ENCODE data around the gene HTT.

Gene HTT

GRCh38 chr4:3174371-3175338 lies 100.2 kb downstream of the HTT start:
- DNase-seq (ENCODE audit: low read depth, low spot score), result no peak
- Histone ChIP-seq H3K36me3 (ENCODE audit: control insufficient read depth, insufficient read depth, low read length) (peaks cover 15% of the 10 kb centered on the region), H3K4me1 (ENCODE audit: control insufficient read depth, insufficient read depth, low read length) (no peaks in the 10 kb centered on the region), H3K27ac (ENCODE audit: low read length) (no peak overlapping the region), H3K9me3 (ENCODE audit: control insufficient read depth, insufficient read depth, low read length) (no peaks in the 10 kb centered on the region), H3K4me3 (ENCODE audit: low read length) (no peak overlapping the region), H3K27me3 (ENCODE audit: control insufficient read depth, insufficient read depth, low read length) (no peaks in the 10 kb centered on the region)
- WGBS (ENCODE audit: insufficient coverage, insufficient read length), result no CpG with 5 or more reads among the region's 12 CpGs

GRCh38 chr4:3176367-3177229 lies 102.1 kb downstream of the HTT start:
- H3K4me1 ChIP-seq (ENCODE audit: control insufficient read depth, insufficient read depth, low read length), result no peaks in the 10 kb centered on the region
- no peaks in the 10 kb centered on the region for H3K27me3 ChIP-seq (ENCODE audit: control insufficient read depth, insufficient read depth, low read length)
- H3K9me3 ChIP-seq (ENCODE audit: control insufficient read depth, insufficient read depth, low read length), result no peaks in the 10 kb centered on the region
- WGBS (ENCODE audit: insufficient coverage, insufficient read length), result no CpG with 5 or more reads among the region's 11 CpGs
- no peak overlapping the region for H3K27ac ChIP-seq (ENCODE audit: low read length)
- H3K36me3 ChIP-seq (ENCODE audit: control insufficient read depth, insufficient read depth, low read length), result peaks cover 15% of the 10 kb centered on the region
- no peak overlapping the region for H3K4me3 ChIP-seq (ENCODE audit: low read length)
- no peak for DNase-seq (ENCODE audit: low read depth, low spot score)

- Histone ChIP-seq H3K36me3 (ENCODE audit: control insufficient read depth, insufficient read depth, low read length) (peaks cover 15% of the 10 kb centered on the region), H3K4me1 (ENCODE audit: control insufficient read depth, insufficient read depth, low read length) (no peaks in the 10 kb centered on the region), H3K4me3 (ENCODE audit: low read length) (no peak overlapping the region), H3K9me3 (ENCODE audit: control insufficient read depth, insufficient read depth, low read length) (no peaks in the 10 kb centered on the region), H3K27ac (ENCODE audit: low read length) (no peak overlapping the region), H3K27me3 (ENCODE audit: control insufficient read depth, insufficient read depth, low read length) (no peaks in the 10 kb centered on the region)
- DNase-seq (ENCODE audit: low read depth, low spot score), result no peak
These were observed 102.9 kb downstream of the HTT start for GRCh38 chr4:3177426-3177825.

- H3K9me3 ChIP-seq (ENCODE audit: control insufficient read depth, insufficient read depth, low read length), result no peaks in the 10 kb centered on the region
- H3K4me1 ChIP-seq (ENCODE audit: control insufficient read depth, insufficient read depth, low read length), result no peaks in the 10 kb centered on the region
- WGBS (ENCODE audit: insufficient coverage, insufficient read length), result no CpG with 5 or more reads among the region's 7 CpGs
- H3K27me3 ChIP-seq (ENCODE audit: control insufficient read depth, insufficient read depth, low read length), result no peaks in the 10 kb centered on the region
- no peak overlapping the region for H3K4me3 ChIP-seq (ENCODE audit: low read length)
- peaks cover 16% of the 10 kb centered on the region for H3K36me3 ChIP-seq (ENCODE audit: control insufficient read depth, insufficient read depth, low read length)
- DNase-seq (ENCODE audit: low read depth, low spot score), result no peak
- H3K27ac ChIP-seq (ENCODE audit: low read length), result no peak overlapping the region
These were observed 103.4 kb downstream of the HTT start for GRCh38 chr4:3177905-3178304.

GRCh38 chr4:3178351-3178750 lies 103.9 kb downstream of the HTT start:
- no peaks in the 10 kb centered on the region for H3K27me3 ChIP-seq (ENCODE audit: control insufficient read depth, insufficient read depth, low read length)
- H3K27ac ChIP-seq (ENCODE audit: low read length), result no peak overlapping the region
- no peak overlapping the region for H3K4me3 ChIP-seq (ENCODE audit: low read length)
- H3K9me3 ChIP-seq (ENCODE audit: control insufficient read depth, insufficient read depth, low read length), result no peaks in the 10 kb centered on the region
- H3K36me3 ChIP-seq (ENCODE audit: control insufficient read depth, insufficient read depth, low read length), result peaks cover 11% of the 10 kb centered on the region
- H3K4me1 ChIP-seq (ENCODE audit: control insufficient read depth, insufficient read depth, low read length), result no peaks in the 10 kb centered on the region
- no CpG with 5 or more reads among the region's 9 CpGs for WGBS (ENCODE audit: insufficient coverage, insufficient read length)
- DNase-seq (ENCODE audit: low read depth, low spot score), result no peak

- no CpG with 5 or more reads among the region's 12 CpGs for WGBS (ENCODE audit: insufficient coverage, insufficient read length)
- peaks cover 10% of the 10 kb centered on the region; the same call in 1 of the 2 replicates for H3K36me3 ChIP-seq (ENCODE audit: control insufficient read depth, insufficient read depth, low read length)
These were observed 104.7 kb downstream of the HTT start for GRCh38 chr4:3179126-3179706.

GRCh38 chr4:3183008-3183407 lies 108.5 kb downstream of the HTT start:
- Histone ChIP-seq H3K9me3 (ENCODE audit: control insufficient read depth, insufficient read depth, low read length) (no peaks in the 10 kb centered on the region), H3K4me3 (ENCODE audit: low read length) (no peak overlapping the region), H3K36me3 (ENCODE audit: control insufficient read depth, insufficient read depth, low read length) (peaks cover 9% of the 10 kb centered on the region; the same call in 1 of the 2 replicates), H3K4me1 (ENCODE audit: control insufficient read depth, insufficient read depth, low read length) (no peaks in the 10 kb centered on the region), H3K27me3 (ENCODE audit: control insufficient read depth, insufficient read depth, low read length) (no peaks in the 10 kb centered on the region), H3K27ac (ENCODE audit: low read length) (no peak overlapping the region)
- no peak for DNase-seq (ENCODE audit: low read depth, low spot score)
- no CpG with 5 or more reads among the region's 4 CpGs for WGBS (ENCODE audit: insufficient coverage, insufficient read length)

More at GRCh38 chr4:3179126-3179706, 104.7 kb downstream of the HTT start:
- Histone ChIP-seq H3K4me1 (ENCODE audit: control insufficient read depth, insufficient read depth, low read length) (no peaks in the 10 kb centered on the region), H3K27me3 (ENCODE audit: control insufficient read depth, insufficient read depth, low read length) (no peaks in the 10 kb centered on the region), H3K9me3 (ENCODE audit: control insufficient read depth, insufficient read depth, low read length) (no peaks in the 10 kb centered on the region), H3K27ac (ENCODE audit: low read length) (no peak overlapping the region), H3K4me3 (ENCODE audit: low read length) (no peak overlapping the region)
- DNase-seq (ENCODE audit: low read depth, low spot score), result no peak

GRCh38 chr4:3184725-3185124 lies 110.2 kb downstream of the HTT start:
- H3K27ac ChIP-seq (ENCODE audit: low read length), result no peak overlapping the region
- H3K36me3 ChIP-seq (ENCODE audit: control insufficient read depth, insufficient read depth, low read length), result peaks cover 15% of the 10 kb centered on the region; the same call in 1 of the 2 replicates
- H3K4me3 ChIP-seq (ENCODE audit: low read length), result no peak overlapping the region
- H3K9me3 ChIP-seq (ENCODE audit: control insufficient read depth, insufficient read depth, low read length), result no peaks in the 10 kb centered on the region
- no CpG with 5 or more reads among the region's 4 CpGs for WGBS (ENCODE audit: insufficient coverage, insufficient read length)
- no peaks in the 10 kb centered on the region for H3K4me1 ChIP-seq (ENCODE audit: control insufficient read depth, insufficient read depth, low read length)
- H3K27me3 ChIP-seq (ENCODE audit: control insufficient read depth, insufficient read depth, low read length), result no peaks in the 10 kb centered on the region
- no peak for DNase-seq (ENCODE audit: low read depth, low spot score)

- Histone ChIP-seq H3K4me1 (ENCODE audit: control insufficient read depth, insufficient read depth, low read length) (no peaks in the 10 kb centered on the region), H3K4me3 (ENCODE audit: low read length) (no peak overlapping the region), H3K27ac (ENCODE audit: low read length) (no peak overlapping the region), H3K9me3 (ENCODE audit: control insufficient read depth, insufficient read depth, low read length) (no peaks in the 10 kb centered on the region), H3K27me3 (ENCODE audit: control insufficient read depth, insufficient read depth, low read length) (no peaks in the 10 kb centered on the region), H3K36me3 (ENCODE audit: control insufficient read depth, insufficient read depth, low read length) (peaks cover 15% of the 10 kb centered on the region; the same call in 1 of the 2 replicates)
- no peak for DNase-seq (ENCODE audit: low read depth, low spot score)
- WGBS (ENCODE audit: insufficient coverage, insufficient read length), result no CpG with 5 or more reads among the region's 11 CpGs
These were observed 112.1 kb downstream of the HTT start for GRCh38 chr4:3186609-3187008.

- Histone ChIP-seq H3K36me3 (ENCODE audit: control insufficient read depth, insufficient read depth, low read length) (peaks cover 9% of the 10 kb centered on the region; the same call in 1 of the 2 replicates), H3K27me3 (ENCODE audit: control insufficient read depth, insufficient read depth, low read length) (no peaks in the 10 kb centered on the region), H3K4me3 (ENCODE audit: low read length) (no peak overlapping the region), H3K9me3 (ENCODE audit: control insufficient read depth, insufficient read depth, low read length) (no peaks in the 10 kb centered on the region), H3K27ac (ENCODE audit: low read length) (no peak overlapping the region), H3K4me1 (ENCODE audit: control insufficient read depth, insufficient read depth, low read length) (no peaks in the 10 kb centered on the region)
- no peak for DNase-seq (ENCODE audit: low read depth, low spot score)
- WGBS (ENCODE audit: insufficient coverage, insufficient read length), result no CpG with 5 or more reads among the region's 6 CpGs
These were observed 113.6 kb downstream of the HTT start for GRCh38 chr4:3188118-3188517.
